Fibroblast of the conjunctiva (primary cell): ENCODE data around the gene TMEM187.
A peak's percentile ranks its signal among the peaks of the same experiment; 100 is the strongest.

Experiments used
- DNase-seq: peaks from one replicate; pipeline ENCODE4 v3.0.0-alpha.2; 2010; ENCODE audit warnings: low read depth

TMEM187 gene

DNA sequence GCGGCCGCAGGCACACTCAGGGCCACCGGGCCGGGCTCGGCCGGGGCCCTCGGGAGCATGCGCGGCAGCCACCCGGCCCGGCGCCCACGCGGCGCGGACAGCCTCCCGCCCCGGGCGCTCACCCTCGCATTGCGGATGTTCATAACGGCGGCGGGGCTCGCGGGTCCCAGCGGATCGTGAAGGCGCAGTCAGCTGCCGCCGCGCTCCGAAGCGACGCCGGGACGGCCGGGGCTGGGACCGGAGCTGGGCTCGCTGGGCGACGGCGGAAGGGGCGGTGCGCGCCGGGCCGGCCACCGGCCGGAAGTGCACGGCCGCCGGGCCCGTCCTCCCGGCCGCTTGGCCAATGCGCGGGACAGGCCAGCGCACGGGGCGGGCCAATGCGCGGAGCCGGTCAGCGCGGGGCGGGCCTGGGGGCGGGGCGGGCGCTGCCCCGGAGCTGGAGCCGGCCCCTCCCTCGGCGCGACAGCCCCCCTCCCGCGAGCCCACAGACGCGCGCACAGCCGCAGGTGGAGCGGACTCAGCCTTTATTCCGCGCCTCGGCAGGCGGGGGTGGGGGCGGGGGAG lies 37.7 kb upstream of the TMEM187 start, which contains the start of gene NAA10:
TSS of gene NAA10 (minus strand) at position 276 of the 564 bp plus-strand sequence. CDS start at position 143, 133 bp downstream.
- DNase-seq: peak; percentile 36

GRCh38 chrX:153935326-153935851 lies 37.2 kb upstream of the TMEM187 start:
- no peak for DNase-seq

GRCh38 chrX:153937056-153937455 lies 35.5 kb upstream of the TMEM187 start:
- no peak for DNase-seq

DNA sequence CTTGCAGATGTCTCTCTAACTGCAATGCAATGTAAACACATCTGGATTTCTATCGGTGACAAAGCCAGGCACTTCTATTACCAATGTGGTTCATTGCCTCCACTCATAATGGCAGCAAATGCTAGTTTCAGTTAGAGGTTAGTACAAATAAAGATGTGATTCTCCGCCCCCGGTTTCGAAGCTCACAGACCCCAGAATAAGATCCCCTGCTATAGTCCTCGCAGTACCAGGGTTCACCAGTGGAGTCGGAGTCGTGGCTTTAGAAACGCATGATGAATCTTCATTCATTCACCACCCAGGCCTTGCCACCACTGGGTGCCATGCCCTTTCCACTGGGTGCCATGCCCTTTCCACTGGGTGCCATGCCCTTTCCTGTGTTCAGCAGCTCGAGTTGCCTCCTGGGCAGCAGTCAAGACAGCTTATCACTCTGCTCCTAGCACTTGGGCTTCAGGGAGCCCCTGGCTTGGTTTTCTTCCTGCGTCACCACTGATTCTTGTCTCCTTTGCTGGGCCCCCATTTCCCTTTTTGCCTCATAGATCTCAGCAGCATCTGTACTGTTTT lies 34.2 kb upstream of the TMEM187 start:
- no peak for DNase-seq

GRCh38 chrX:153939573-153939972 lies 33.0 kb upstream of the TMEM187 start:
- no peak for DNase-seq

- no peak for DNase-seq
Observed at GRCh38 chrX:153941336-153942252, 31.0 kb upstream of the TMEM187 start.

- DNase-seq: no peak
Observed at GRCh38 chrX:153944140-153944799, 28.3 kb upstream of the TMEM187 start, which contains the start of gene RENBP. TSS of gene RENBP (minus strand) at chrX:153944643. CDS start at chrX:153944610, 33 bp downstream.

GRCh38 chrX:153944800-153945150 lies 27.8 kb upstream of the TMEM187 start:
- DNase-seq: no peak

GRCh38 chrX:153945956-153946943 lies 26.3 kb upstream of the TMEM187 start:
- DNase-seq: no peak

GRCh38 chrX:153947009-153947769 lies 25.4 kb upstream of the TMEM187 start:
- DNase-seq: peak; percentile 65

DNA sequence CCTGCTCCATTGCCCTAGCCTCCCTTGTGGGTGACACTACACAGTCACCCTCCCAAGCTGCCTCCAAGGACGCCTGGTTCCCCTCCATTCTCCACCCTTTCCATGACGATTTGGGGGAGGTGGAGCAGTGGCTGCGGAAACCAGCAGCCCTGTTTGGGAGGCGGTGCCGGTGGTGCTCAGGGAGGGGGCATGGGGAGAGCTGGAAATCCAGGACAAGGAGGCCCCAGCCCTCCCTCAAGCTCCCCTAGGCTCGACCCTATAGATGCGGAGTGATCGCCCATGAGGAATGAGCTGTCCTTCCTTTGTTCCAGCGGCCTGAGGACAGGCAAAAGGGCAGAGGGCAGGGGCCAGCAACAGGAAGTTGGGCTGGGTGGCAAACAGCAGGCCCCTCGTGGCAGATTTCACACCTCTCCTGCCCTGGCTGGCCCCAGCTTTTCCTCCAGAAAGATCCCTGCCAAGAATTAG lies 24.5 kb upstream of the TMEM187 start:
- no peak for DNase-seq

DNA sequence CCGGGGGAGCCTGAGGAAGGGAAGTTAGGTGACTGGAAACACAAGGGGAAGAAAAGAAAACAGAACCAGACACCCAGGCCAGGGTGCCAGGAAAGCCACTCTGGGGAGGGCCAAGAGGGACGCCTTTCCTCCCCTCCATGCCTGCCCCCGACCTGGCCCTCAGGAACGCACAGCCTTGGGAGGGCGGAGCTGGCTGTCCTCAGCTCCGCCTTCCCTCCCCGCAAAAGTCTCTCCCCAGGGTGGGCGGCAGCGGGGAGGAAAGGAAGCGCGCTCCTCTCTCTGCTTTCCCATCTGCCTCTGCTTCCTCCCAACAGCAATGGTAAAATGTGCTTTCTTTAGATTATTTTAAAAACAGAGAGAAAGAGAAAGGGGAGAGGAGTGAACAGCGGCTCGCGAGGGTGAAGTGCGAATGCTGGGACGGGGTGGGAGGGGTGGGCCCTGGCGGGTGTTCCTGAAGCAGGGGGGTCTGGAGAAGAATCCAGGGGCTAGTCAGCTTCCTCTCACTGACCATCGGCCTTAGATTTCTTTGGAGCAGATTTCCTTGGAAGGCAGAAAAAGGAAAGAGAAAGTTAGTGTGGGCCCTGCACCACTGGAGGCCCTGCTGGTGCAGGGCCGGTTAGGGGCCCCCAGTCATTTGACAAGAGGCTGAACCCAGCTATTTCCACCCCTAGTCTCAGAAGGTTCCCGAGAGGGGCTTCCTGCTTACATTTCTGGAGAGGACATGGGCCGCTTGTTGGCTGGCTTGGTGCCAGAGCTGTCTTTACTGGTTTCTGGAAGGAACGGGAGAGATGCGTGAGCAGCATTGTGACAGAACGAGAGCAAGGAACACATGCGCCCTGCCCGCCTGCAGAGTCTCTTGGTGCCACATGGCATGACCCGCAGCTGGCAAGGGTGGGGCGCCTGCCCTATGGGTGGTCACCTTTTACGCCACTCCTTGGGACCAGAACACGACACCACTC lies 23.4 kb upstream of the TMEM187 start:
- no peak for DNase-seq

DNA sequence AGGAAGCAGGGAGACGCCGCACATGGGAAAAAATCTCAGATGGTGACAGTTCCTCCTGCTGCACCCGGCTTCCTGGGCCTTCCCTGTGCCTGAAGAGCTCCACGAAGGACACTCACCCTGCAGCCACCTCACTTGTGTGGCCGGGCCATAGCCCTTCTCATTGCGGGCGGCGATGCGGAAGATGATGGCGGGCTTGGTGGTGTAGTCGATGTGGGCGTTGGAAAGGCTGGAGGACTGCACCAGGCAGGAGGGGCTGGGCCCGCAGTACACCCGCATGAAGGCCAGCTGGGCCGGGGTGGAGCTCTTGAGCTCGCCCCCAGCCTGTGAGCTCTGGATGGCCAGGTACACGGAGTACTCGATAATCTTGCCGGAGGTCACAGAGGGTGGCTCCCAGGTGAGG lies 22.4 kb upstream of the TMEM187 start:
- no peak for DNase-seq

GRCh38 chrX:153951683-153952372 lies 20.7 kb upstream of the TMEM187 start:
- no peak for DNase-seq

DNA sequence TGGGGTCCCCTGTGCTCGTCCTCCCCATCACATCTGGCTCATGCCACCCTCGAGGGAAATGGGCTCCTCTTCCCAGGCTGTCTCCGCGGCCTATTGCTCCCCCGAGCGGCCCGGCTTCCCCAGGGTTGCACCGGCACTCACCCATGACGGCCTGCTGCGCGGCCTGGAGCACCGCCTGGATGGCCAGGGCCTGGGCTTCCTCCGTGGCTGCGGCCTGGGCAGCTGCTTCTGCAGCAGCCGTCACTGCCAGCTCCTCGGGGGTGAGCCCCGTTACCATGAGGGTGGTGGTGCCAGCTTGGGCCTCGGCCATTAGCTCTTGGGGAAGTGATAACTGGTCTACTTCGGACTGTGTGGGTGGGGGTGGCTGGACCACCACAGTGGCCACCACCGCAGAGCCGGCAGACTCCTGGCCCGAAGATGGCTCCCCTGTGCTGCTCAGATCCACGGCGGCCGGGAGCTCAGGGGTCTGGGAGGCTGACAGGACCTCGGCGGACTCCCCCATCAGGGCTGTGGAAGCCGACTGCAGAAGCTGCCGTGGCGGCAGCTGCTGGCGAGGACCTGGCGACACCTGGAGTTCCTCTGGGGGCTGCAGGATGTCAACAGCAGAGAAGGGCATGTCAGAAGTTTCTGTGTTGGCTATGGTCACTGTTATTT lies 20.1 kb upstream of the TMEM187 start:
- DNase-seq: no peak

DNA sequence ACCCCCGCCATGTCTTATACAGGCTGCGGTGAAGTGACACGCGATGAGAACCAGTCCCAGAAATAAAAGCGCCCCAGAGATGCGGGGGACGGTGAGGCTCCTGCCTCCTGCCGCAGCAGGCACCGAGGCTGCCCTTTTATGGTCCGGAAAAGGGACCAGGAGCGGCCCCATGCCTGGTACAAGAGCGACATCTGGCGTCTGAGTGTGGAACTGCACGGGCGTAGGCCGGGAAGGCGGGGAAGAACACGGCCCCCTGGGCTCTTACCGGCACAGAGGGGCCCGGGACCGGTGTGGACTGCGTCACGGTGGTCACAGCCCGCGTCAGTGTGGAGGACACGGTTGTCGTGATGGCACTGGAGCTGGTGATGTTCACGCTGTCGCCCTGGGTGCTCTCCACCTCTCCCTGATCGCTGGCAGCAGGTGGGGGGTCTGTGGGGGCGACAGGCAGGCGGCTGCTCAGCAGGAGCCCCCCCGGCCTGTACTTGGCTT lies 19.2 kb upstream of the TMEM187 start:
- no peak for DNase-seq

- no peak for DNase-seq
Observed at GRCh38 chrX:153953892-153954557, 18.5 kb upstream of the TMEM187 start.
